ENCODE measurements around the gene TSPAN9. TPM values are rescaled to one million over a fixed set of nuclear protein-coding genes. Genes with fewer than 3 reads are reported as not detected.

The TSPAN9 gene
- polyA plus RNA-seq, 1 of the 3 experiments (the other 2 are of a cell fraction), result 34.9 TPM

GRCh38 chr12:3176754-3177153 is 99.6 kb downstream of the TSPAN9 start:
- no peak for DNase-seq
- Histone ChIP-seq H3K36me3 (replicated peaks in 1 of 2; ENCODE audit: control insufficient read depth in 1 of 2, insufficient read depth in 2 of 2, low read length in 1 of 2) (no peaks in the 10 kb centered on the region), H2AFZ (ENCODE audit: low read depth) (no peak overlapping the region), H3K9me2 (no peaks in the 10 kb centered on the region), H4K20me1 (ENCODE audit: insufficient read depth) (no peaks in the 10 kb centered on the region), H3K79me2 (ENCODE audit: insufficient read depth) (no peaks in the 10 kb centered on the region; the same call in 1 of the 2 replicates), H3K4me3 (ENCODE audit: low read depth in 2 of 2, low read length in 1 of 2) (no peak overlapping the region), H3K4me1 (ENCODE audit: control insufficient read depth in 1 of 2, insufficient read depth in 2 of 2, low read depth in 1 of 2, low read length in 1 of 2) (peaks cover 4 to 14% of the 10 kb centered on the region in 2 experiments; a peak in 2 of 4 replicates), H3K27me3 (ENCODE audit: insufficient read depth) (no peaks in the 10 kb centered on the region), H3K9ac (no peak overlapping the region), H3F3A (replicated peaks; ENCODE audit: insufficient read depth) (peaks cover 2% of the 10 kb centered on the region), H3K4me2 (no peak overlapping the region), H3K27ac (ENCODE audit: low read depth in 2 of 2, low read length in 1 of 2) (no peak overlapping the region), H3K9me3 (no peaks in the 10 kb centered on the region)
- ChIA-PET CTCF (interaction anchor here (0.7 to 1.3 kb wide), 3 partner anchors 20 to 41 kb away, joined by 3 to 4 read pairs (median 4); no protein-coding TSS in a partner anchor), POLR2A (no interaction called here)
- WGBS (ENCODE audit: low lambda C conversion rate), result 91% methylated on average over 9 of the region's 9 CpGs
- TF ChIP-seq REST (IDR thresholded peaks at IDR 0.05; ENCODE audit: low read depth, low read length) (peak; percentile 75), FOXJ3 (CRISPR knock-in tag; IDR thresholded peaks at IDR 0.05) (no peak), EZH2phosphoT487 (IDR thresholded peaks at IDR 0.05; ENCODE audit: borderline replicate concordance, low read depth) (no peak), POLR2AphosphoS5 (IDR thresholded peaks at IDR 0.05; ENCODE audit: low read depth, low read length) (no peak)

GRCh38 chr12:3177778-3178425 is 100.7 kb downstream of the TSPAN9 start:
- WGBS (ENCODE audit: low lambda C conversion rate), result 86% methylated on average over 14 of the region's 18 CpGs
- Histone ChIP-seq H3K9ac (no peak overlapping the region), H3K36me3 (replicated peaks in 1 of 2; ENCODE audit: control insufficient read depth in 1 of 2, insufficient read depth in 2 of 2, low read length in 1 of 2) (no peaks in the 10 kb centered on the region), H3K4me1 (ENCODE audit: control insufficient read depth in 1 of 2, insufficient read depth in 2 of 2, low read depth in 1 of 2, low read length in 1 of 2) (peaks cover 0 to 4% of the 10 kb centered on the region in 2 experiments; a peak in 1 of 4 replicates), H3K27ac (ENCODE audit: low read depth in 2 of 2, low read length in 1 of 2) (no peak overlapping the region), H3K4me2 (no peak overlapping the region), H3F3A (replicated peaks; ENCODE audit: insufficient read depth) (no peaks in the 10 kb centered on the region), H2AFZ (ENCODE audit: low read depth) (no peak overlapping the region), H3K79me2 (ENCODE audit: insufficient read depth) (no peaks in the 10 kb centered on the region), H3K9me3 (no peaks in the 10 kb centered on the region), H3K9me2 (no peaks in the 10 kb centered on the region), H3K4me3 (ENCODE audit: low read depth in 2 of 2, low read length in 1 of 2) (no peak overlapping the region), H4K20me1 (ENCODE audit: insufficient read depth) (no peaks in the 10 kb centered on the region), H3K27me3 (ENCODE audit: insufficient read depth) (no peaks in the 10 kb centered on the region)
- CTCF ChIA-PET, result interaction anchor here (1.2 to 5.0 kb wide), 5 partner anchors 13 to 122 kb away, joined by 3 to 27 read pairs (median 7); no protein-coding TSS in a partner anchor
- TF ChIP-seq EP300 (IDR thresholded peaks at IDR 0.05; ENCODE audit: borderline replicate concordance in 1 of 2, low read depth in 1 of 2, low read length in 1 of 2) (no peak), GATA2 (CRISPR knock-in tag; IDR thresholded peaks at IDR 0.05) (no peak)
- DNase-seq, result no peak
- POLR2A ChIA-PET, result no interaction called here

Measured in SK-N-SH (cell line).